ENCODE results near the gene COX20.

GRCh38 chr1:244834543-244835275 is 749 bp upstream of the COX20 start:
- TF ChIP-seq POLR2A (IDR thresholded peaks at IDR 0.05) (no peak), CTCF (IDR thresholded peaks at IDR 0.05) (no peak)

All from lower leg skin (tissue), 3 donors.